ENCODE data around the gene ACTL7A.

Gene ACTL7A

GRCh38 chr9:108850293-108850897, 11.7 kb upstream of the ACTL7A start:
- peak; percentile 19 for DNase-seq (ENCODE audit: low spot score)

GRCh38 chr9:108851138-108851537, 10.9 kb upstream of the ACTL7A start:
- DNase-seq (ENCODE audit: low spot score), result no peak

- DNase-seq (ENCODE audit: low spot score), result no peak
Measured at GRCh38 chr9:108852079-108852478, 10.0 kb upstream of the ACTL7A start.

GRCh38 chr9:108854094-108854493, 8.0 kb upstream of the ACTL7A start:
- DNase-seq (ENCODE audit: low spot score), result no peak

- no peak for DNase-seq (ENCODE audit: low spot score)
Measured at GRCh38 chr9:108854641-108855528, 7.2 kb upstream of the ACTL7A start.

GRCh38 chr9:108855529-108855886, 6.6 kb upstream of the ACTL7A start:
- no peak for DNase-seq (ENCODE audit: low spot score)

GRCh38 chr9:108855888-108856287, 6.2 kb upstream of the ACTL7A start, which contains the start of gene ACTL7B:
ACTL7B (minus strand) TSS chr9:108855986; CDS start chr9:108855930, 56 bp downstream.
- no peak for DNase-seq (ENCODE audit: low spot score)

- no peak for DNase-seq (ENCODE audit: low spot score)
Measured at GRCh38 chr9:108857572-108857971, 4.5 kb upstream of the ACTL7A start.

- no peak for DNase-seq (ENCODE audit: low spot score)
Measured at GRCh38 chr9:108859459-108860114, 2.5 kb upstream of the ACTL7A start.

- no peak for DNase-seq (ENCODE audit: low spot score)
Measured at GRCh38 chr9:108860354-108860753, 1.7 kb upstream of the ACTL7A start.

GRCh38 chr9:108860764-108861163, 1.3 kb upstream of the ACTL7A start:
- DNase-seq (ENCODE audit: low spot score), result no peak

- DNase-seq (ENCODE audit: low spot score), result no peak
Measured at GRCh38 chr9:108861464-108861863, 602 bp upstream of the ACTL7A start.

- DNase-seq (ENCODE audit: low spot score), result no peak
Measured at GRCh38 chr9:108863891-108864290, 1.8 kb downstream of the ACTL7A start.

GRCh38 chr9:108864446-108864845, 2.4 kb downstream of the ACTL7A start:
- no peak for DNase-seq (ENCODE audit: low spot score)

GRCh38 chr9:108865037-108865436, 3.0 kb downstream of the ACTL7A start:
- DNase-seq (ENCODE audit: low spot score), result no peak

- DNase-seq (ENCODE audit: low spot score), result no peak
Measured at GRCh38 chr9:108866001-108866420, 3.9 kb downstream of the ACTL7A start.

GRCh38 chr9:108867116-108867515, 5.0 kb downstream of the ACTL7A start:
- DNase-seq (ENCODE audit: low spot score), result no peak

GRCh38 chr9:108867829-108868228, 5.8 kb downstream of the ACTL7A start:
- no peak for DNase-seq (ENCODE audit: low spot score)

GRCh38 chr9:108869092-108869725, 7.1 kb downstream of the ACTL7A start:
- no peak for DNase-seq (ENCODE audit: low spot score)

GRCh38 chr9:108874058-108874788, 12.2 kb downstream of the ACTL7A start:
- DNase-seq (ENCODE audit: low spot score), result no peak

- no peak for DNase-seq (ENCODE audit: low spot score)
Measured at GRCh38 chr9:108876425-108876824, 14.4 kb downstream of the ACTL7A start.

GRCh38 chr9:108877524-108877923, 15.5 kb downstream of the ACTL7A start:
- DNase-seq (ENCODE audit: low spot score), result no peak
